K562 (cell line): ENCODE data around the gene GRIA1. TPM values are rescaled to one million over a fixed set of nuclear protein-coding genes. Genes with fewer than 3 reads are reported as not detected.

Experiments used
- ADNP ChIP-seq: fragments of 200-800 bp; sonication (Bioruptor generic); IDR thresholded peaks from 2 replicates; pipeline ENCODE4 v1.6.1; 2016; ENCODE audit warnings: missing genetic modification characterization, missing compliant biosample characterization
- ARNT ChIP-seq, 2 experiments: fragments of 450-650 bp; IDR thresholded peaks; 2 replicates each; pipeline ENCODE4 v1.6.1; 2016; ENCODE audit warnings: mild to moderate bottlenecking in 1 of 2
- BRCA1 ChIP-seq, 2 experiments: fragments of 450-650 bp in 1 of 2; sonication (generic) in 1 of 2; formaldehyde crosslinking in 1 of 2; IDR thresholded peaks; 2 replicates each; pipeline versions ENCODE4 v1.5.0 to v1.6.1; 2017 to 2020; ENCODE audit warnings: mild to moderate bottlenecking in 1 of 2, missing genetic modification reagents in 1 of 2
- CBFA2T2 ChIP-seq: fragments of 450-650 bp; conservative IDR thresholded peaks from 2 replicates; pipeline ENCODE4 v1.6.1; 2017; ENCODE audit warnings: mild to moderate bottlenecking
- CLOCK ChIP-seq: fragments of 250-450 bp; sonication (Bioruptor Pico); IDR thresholded peaks from 2 replicates; pipeline ENCODE4 v1.4.0; 2020; ENCODE audit warnings: mild to moderate bottlenecking, moderate library complexity, borderline replicate concordance
- IFI16 ChIP-seq: fragments of 250-450 bp; sonication (Bioruptor Pico); IDR thresholded peaks from 2 replicates; pipeline ENCODE4 v2.1.2; 2022; ENCODE audit warnings: mild to moderate bottlenecking, inconsistent platforms
- KDM4B ChIP-seq, 2 experiments: fragments of 450-650 bp in 1 of 2; sonication (generic) in 1 of 2; IDR thresholded peaks; 2 replicates each; pipeline ENCODE4 v1.6.1; 2016 to 2017; ENCODE audit warnings: borderline replicate concordance in 2 of 2, antibody characterized with exemption in 1 of 2, low read depth in 1 of 2, mild to moderate bottlenecking in 1 of 2
- MTA1 ChIP-seq: fragments of 450-650 bp; IDR thresholded peaks from 2 replicates; pipeline ENCODE4 v1.6.1; 2017; ENCODE audit warnings: borderline replicate concordance
- NCOA2 ChIP-seq, 2 experiments: fragments of 450-650 bp; IDR thresholded peaks; 2 replicates each; pipeline ENCODE4 v1.6.1; 2018; ENCODE audit warnings: mild to moderate bottlenecking in 2 of 2, moderate library complexity in 1 of 2; ENCODE audit not compliant: partially characterized antibody in 2 of 2
- NEUROD1 ChIP-seq: fragments of 150-350 bp; IDR thresholded peaks from 2 replicates; pipeline ENCODE4 v1.6.1; 2014; ENCODE audit warnings: borderline replicate concordance, low read length, low read depth; ENCODE audit not compliant: partially characterized antibody
- NFE2L1 ChIP-seq: fragments of 450-650 bp; IDR thresholded peaks from 2 replicates; pipeline ENCODE4 v1.6.1; 2016; ENCODE audit warnings: missing genetic modification characterization, low read depth, mild to moderate bottlenecking, missing compliant biosample characterization, moderate library complexity, borderline replicate concordance
- PYGO2 ChIP-seq: fragments of 450-650 bp; IDR thresholded peaks from 2 replicates; pipeline ENCODE4 v1.6.1; 2016; ENCODE audit warnings: mild to moderate bottlenecking, missing genetic modification characterization, moderate library complexity, missing compliant biosample characterization
- SAFB ChIP-seq: fragments of 200-400 bp; formaldehyde crosslinking; IDR thresholded peaks from 2 replicates; pipeline ENCODE4 v1.6.1; 2017; ENCODE audit warnings: low read depth, low read length, borderline replicate concordance
- SNAPC5 ChIP-seq: fragments of 250-450 bp; sonication (Bioruptor Pico); IDR thresholded peaks from 2 replicates; pipeline ENCODE4 v1.8.0; 2021; ENCODE audit warnings: moderate library complexity, mild to moderate bottlenecking, inconsistent platforms
- TAF9B ChIP-seq: fragments of 450-650 bp; IDR thresholded peaks from 2 replicates; pipeline ENCODE4 v1.6.1; 2018; ENCODE audit warnings: mild to moderate bottlenecking; ENCODE audit not compliant: partially characterized antibody
- TAL1 ChIP-seq: fragments of 450-650 bp; IDR thresholded peaks from 2 replicates; pipeline ENCODE4 v1.6.1; 2016; ENCODE audit warnings: mild to moderate bottlenecking
- U2AF2 ChIP-seq: fragments of 200-400 bp; formaldehyde crosslinking; optimal IDR thresholded peaks from 2 replicates; pipeline ENCODE3; 2017; ENCODE audit warnings: low read depth, mild to moderate bottlenecking, low read length
- USF2 ChIP-seq: sonication (generic); formaldehyde crosslinking; IDR thresholded peaks from 2 replicates; pipeline ENCODE4 v1.5.0; 2020; ENCODE audit warnings: missing genetic modification reagents
- XRCC4 ChIP-seq: IDR thresholded peaks from one replicate; pipeline ENCODE4 v1.6.1; 2011; ENCODE audit not compliant: insufficient read depth, insufficient read length; ENCODE audit errors: extremely low read depth
- ZHX1 ChIP-seq: fragments of 150-350 bp; conservative IDR thresholded peaks from 2 replicates; pipeline ENCODE4 v1.6.1; 2014; ENCODE audit warnings: low read length
- ZNF311 ChIP-seq: fragments of 250-450 bp; sonication (Bioruptor Pico); IDR thresholded peaks from 2 replicates; pipeline ENCODE4 v1.4.0; 2020; ENCODE audit warnings: mild to moderate bottlenecking, moderate library complexity
- ZNF347 ChIP-seq: fragments of 450-650 bp; formaldehyde crosslinking; IDR thresholded peaks from 2 replicates; pipeline ENCODE4 v1.4.0; 2020; ENCODE audit warnings: low read depth, mild to moderate bottlenecking, moderate library complexity
- polyA plus RNA-seq, 8 experiments: library from polyadenylated mRNA; depleted of rRNA in 4 of 8; stranded (reverse) in 5 of 8; unstranded in 3 of 8; fragments of >200 nt; fragmentation: Nextera tagmentation in 2 of 8; fragmentation: Illumina TruSeq in 1 of 8; extraction: Ambion mirVana in 2 of 8; extraction: Trizol in 1 of 8; gene quantifications; 2 replicates each; pipeline versions ENCODE4 v1.2.1 to v1.2.3, GENCODE V29; 2011 to 2014; ENCODE audit warnings: inconsistent platforms in 1 of 8, missing spikeins in 1 of 8
- total RNA-seq, 7 experiments: library from RNA; depleted of rRNA in 6 of 7; stranded (reverse); fragments of >200 nt in 6 of 7; fragmentation: Illumina TruSeq in 2 of 7; extraction: Trizol in 2 of 7; gene quantifications; 2 replicates each; pipeline versions ENCODE4 v1.2.1 to v1.2.3, GENCODE V29; 2011 to 2021; ENCODE audit warnings: low replicate concordance in 1 of 7

The GRIA1 gene
- total and polyA plus RNA-seq, 9 of the 15 experiments (the other 6 are each of a cell fraction or from before 2014, with no cell fraction given) = not detected

- TF ChIP-seq ZHX1 (no peak), CLOCK (CRISPR knock-in tag) (no peak), SAFB (no peak), SNAPC5 (CRISPR knock-in tag) (no peak), NFE2L1 (tag) (no peak), ARNT (IDR thresholded peaks at IDR 0.05) (no peak), ZNF311 (CRISPR knock-in tag) (no peak), ADNP (tag) (no peak), U2AF2 (no peak), TAL1 (no peak), ZNF347 (no peak), XRCC4 (no peak), TAF9B (no peak), CBFA2T2 (peak; percentile 50), MTA1 (no peak), BRCA1 (IDR thresholded peaks at IDR 0.05) (no peak), BRCA1 (CRISPR knock-in tag; IDR thresholded peaks at IDR 0.05) (no peak), IFI16 (CRISPR knock-in tag) (no peak), NEUROD1 (no peak), KDM4B (IDR thresholded peaks at IDR 0.05; ENCODE audit: borderline replicate concordance in 2 of 2, low read depth in 1 of 2) (no peak), NCOA2 (IDR thresholded peaks at IDR 0.05; ENCODE audit: partially characterized antibody in 2 of 2) (peak in 1 of 2 experiments; percentile 46), PYGO2 (tag) (no peak), USF2 (CRISPR knock-in tag) (peak; percentile 97)
Observed at GRCh38 chr5:153831973-153832372, 341.5 kb downstream of the GRIA1 start (continued).
